HG03565 (cell line): Measurements from ENCODE around the gene CIAO3.

Experiments used
- ATAC-seq: cut with Tn5 transposase; IDR thresholded peaks from one replicate; pipeline ENCODE4 v1.9.1; 2021; ENCODE audit warnings: mild to moderate bottlenecking, moderate library complexity; ENCODE audit not compliant: unreplicated experiment

CIAO3 gene

DNA sequence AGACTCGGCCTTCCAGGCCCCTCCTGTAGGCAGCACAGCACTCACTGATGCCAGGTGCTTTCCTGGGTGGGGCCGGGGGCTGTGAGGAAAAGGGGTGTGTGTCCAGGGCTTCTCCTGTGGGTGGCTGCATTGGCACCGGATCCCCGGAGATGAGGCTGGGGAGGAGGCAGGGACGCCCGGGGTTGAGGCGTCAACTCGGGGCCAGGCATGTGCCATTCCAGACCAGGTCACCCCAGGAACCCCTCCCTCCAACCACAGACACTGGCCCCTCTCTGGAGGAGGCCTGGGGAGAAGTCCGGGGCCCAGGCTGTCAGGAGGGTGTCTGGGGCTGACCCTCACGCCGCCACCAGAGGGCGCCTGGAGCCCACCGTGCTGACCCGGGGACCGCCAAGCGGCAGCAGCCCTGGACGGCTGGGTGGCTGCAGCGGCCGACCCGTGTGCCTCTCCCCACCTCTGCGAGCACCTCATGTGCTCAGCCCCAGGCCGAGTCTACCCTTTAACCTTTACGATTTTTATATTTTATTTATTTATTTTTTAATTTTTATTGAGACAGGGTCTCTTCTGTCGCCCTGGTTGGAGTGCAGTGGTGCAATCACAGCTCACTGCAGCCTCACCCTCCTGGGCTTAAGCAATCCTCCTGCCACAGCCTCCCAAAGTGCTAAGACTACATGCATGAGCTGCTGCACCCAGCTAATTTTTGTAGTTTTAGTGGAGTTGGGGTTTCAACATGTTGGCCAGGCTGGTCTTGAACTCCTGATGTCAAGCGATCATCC is 29.1 kb downstream of the CIAO3 start:
- no peak for ATAC-seq

DNA sequence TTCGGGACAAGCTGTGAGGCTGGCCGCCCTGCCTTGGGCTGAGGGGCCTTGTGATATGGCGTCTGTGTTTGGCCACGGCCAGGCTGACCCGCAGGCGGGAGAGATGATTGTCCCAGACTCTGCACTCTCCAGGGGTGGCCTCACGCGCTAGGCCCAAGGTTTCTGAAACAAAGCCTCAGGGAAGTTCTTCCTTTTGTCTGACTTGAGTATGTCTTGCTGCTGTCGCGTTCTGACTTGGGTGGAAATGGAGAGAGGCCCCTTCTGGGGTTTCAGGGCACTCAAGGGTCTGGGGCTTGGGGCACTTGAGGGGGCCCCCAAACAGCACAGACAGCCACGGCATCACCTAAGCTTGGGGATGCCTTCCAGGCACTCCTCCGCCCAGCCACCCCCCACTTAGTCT is 29.7 kb downstream of the CIAO3 start:
- ATAC-seq: no peak

DNA sequence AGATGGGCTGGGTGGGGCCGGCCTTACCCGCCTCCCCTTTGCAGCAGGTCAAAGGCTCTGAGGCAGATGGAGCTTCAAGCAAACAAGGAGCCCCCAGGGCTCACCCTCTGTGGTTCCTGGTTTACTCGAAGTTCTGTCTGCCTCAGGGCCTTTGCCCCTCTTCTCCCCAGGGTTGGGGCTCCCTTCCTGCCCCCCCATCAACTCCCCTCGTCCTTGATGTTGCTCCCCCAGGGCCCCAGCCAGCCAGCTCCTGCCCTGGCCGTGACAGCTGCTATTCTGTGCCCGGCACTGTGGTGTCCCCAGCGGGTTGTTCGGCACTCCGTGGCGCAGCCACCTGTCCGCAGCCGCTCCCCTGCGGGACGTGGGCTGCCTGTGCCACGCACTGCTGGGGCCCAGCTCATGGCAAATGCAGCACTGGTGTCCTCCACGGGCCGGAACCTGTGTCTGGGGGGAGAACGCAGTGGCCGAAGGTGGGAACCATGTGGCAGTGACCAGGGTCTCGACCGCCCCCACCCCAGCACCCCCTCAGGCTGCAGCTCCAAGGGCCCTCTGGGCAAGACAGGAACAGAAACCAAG is 30.2 kb downstream of the CIAO3 start:
- no peak for ATAC-seq

DNA sequence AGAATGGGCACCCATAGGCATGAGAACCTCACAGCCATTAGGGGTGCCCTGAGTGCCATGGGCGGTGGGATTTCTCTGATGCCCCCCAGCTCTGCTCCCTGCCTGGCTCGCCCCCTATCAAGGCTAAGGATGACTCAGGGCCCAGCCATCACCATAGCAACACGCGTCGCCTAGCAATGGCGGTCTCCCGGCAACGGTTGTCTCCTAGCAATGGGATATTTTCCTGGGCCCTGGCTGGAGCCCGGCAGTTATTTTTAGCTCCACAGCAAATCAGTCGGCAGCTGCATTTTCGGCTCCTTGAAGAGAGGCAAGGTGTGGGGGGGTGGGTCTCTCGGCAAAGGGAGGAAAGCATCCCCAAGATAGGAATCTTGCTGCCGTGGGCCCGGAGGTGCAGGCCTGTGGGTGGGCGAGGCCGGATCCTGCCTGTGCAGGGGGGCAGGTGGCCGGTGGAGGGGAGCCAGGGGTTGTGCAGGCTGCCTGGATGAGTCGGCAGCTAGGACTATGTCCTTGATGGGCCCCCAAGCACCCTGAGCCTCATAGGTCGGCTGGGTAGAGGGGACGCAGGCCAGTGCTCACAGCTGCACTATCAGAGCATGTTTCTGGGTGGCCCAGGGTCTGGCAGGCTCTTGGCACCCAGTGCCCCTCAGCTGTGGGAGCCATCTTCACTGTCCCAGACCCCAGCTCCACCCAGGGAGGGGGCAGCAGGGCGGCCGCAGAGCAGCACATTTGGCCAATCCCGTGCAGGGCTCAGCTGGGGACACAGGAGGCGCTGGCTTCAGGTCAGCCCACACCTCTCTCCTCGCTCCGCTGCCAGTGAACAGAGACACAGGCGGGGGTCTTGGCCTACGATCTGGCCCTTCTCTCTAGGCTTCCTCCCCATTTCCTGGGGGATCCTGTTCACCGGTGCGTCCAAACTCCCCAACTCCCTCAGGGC is 31.0 kb downstream of the CIAO3 start:
- ATAC-seq: no peak

DNA sequence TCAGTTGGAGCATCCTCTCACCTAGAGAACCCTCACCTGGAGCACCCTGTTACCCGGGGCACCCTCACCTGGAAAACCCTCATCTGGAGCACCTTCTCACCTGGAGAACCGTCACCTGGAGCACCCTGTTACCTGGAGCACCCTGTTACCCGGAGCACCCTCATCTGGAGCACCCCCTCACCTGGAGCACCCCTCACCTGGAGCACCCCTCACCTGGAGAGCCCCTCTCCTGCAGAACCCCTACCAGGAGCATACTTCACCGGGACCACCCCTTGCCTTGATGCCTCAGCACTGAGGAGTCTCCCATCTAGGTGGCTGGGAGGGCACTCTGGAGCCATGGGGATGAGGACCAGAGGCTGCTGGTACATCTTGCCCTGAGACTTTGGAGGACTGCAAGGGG is 31.8 kb downstream of the CIAO3 start:
- ATAC-seq: no peak

DNA sequence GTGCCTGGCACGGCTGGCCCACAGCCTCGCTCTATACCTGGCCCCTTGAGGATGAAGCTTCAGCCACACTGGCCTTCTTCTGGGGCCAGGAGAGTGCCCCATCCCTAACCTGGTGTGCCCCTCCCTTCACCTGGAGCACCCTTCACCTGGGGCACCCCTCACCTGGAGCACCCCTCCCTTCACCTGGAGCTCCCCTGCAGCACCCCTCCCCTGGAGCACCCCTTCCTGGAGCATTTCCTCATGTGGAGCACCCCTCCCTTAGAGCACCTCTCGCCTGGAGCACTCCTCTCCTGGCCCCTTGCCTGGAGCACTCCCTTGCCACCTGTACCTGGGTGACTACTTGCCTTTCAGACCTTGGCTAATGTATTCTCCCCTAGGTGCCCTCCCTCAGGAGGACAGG is 32.8 kb downstream of the CIAO3 start:
- ATAC-seq: no peak

DNA sequence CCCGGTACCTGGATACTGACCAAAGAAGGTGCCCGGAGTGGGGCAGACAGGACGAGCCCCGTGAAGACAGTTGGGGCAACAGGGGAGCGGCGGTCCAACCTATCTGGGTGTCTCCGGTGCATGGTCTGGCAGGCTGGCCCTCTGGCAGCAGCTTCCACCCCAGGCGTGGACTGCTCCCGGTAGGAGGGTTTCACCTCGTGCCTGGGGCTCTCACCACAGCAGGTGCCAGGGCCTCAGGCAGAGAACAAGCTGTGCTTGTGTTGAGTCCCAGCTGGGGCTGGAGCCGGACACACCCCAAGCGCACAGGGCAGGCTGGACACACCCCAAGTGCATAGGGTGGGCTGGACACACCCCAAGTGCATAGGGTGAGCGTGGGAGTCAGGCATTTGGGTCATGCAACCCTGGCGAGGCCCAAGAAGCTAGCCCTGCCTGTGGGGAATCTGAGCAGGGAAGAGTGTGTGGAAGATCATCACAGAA is 33.7 kb downstream of the CIAO3 start:
- ATAC-seq: no peak

DNA sequence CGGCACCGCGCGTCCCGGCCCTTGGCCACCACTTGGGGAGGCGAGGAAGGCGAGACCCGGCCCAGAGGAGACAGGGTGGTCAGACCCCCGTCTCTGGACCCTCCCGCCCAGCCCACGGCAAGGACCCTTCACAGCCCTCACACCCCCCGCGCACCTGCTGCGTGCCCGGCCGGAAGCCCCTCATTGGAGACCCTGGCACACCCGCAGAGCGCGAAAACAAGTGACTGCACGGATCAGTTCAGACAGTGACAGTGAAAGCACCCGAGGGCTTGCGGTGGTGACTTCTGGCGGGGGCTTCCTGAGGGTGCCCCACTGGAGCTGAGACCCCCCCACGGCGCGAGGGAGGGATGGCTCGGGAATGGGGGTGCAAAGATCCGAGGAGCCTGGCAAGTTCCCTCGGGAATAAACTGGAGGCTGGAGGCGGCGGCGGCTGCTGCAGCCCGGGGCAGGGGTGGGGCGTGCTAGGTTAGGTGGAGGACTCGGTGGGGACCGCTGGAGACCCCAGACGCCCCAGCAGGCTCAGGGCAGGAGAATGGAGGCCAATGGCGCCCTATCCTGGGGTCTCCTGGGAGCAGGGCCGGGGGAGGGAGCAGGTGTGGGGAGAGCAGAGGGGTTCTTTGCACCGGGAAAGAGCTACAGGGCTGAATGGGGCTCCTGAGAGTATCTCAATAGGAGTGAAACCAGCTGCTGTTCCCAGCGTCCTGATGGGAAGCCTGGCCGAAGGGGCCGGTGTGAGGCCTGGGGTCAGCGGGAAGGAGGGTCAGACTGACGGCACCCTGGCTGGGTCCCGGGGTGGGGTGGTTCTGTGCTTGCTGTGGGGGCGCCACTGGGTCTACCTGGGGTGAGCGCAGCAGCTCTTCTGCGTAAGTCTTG is 34.4 kb downstream of the CIAO3 start:
- ATAC-seq: no peak

DNA sequence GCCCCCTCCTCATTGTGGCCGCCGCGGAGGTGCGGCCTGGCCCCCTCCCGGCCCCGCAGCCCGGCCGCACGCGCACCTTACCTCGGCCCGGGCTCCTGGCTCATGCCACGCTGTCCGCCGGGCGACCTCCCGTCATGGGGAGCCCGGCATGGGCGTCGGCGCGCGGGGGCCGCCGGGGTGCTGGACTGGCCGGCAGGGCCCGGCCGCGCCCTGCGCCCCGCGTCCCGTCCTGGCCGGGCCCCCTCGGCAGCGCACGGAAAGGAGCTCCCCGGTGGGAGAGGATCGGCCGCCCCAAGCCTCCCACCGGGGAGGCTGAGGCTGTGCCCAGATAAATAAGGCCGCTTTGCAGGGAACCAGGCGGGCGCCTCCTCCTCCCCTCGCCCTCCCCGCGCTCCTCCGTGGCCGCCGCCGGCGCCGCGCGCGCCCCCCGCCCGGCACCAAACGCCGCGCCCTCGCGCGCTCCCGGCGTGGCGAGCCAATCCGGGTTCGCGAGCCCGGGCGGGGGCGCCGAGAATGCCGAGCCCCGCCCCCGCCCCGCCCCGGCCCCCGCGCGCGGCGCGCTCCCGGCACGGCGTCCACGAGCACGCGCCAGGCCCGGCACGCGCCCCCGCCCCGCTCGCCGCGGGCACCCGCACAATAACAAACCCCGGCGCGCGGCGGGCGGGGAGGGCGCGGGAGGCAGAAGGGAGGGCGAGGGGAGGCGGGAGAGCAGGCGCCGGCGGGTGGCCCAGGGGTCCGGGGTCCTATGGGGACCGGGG is 35.2 kb downstream of the CIAO3 start, which contains the start of gene FBXL16:
Gene FBXL16, minus strand, starts transcription at position 371 of the 758 bp plus-strand sequence. CDS start 8,396 bp downstream, outside the sequence.
- no peak for ATAC-seq

DNA sequence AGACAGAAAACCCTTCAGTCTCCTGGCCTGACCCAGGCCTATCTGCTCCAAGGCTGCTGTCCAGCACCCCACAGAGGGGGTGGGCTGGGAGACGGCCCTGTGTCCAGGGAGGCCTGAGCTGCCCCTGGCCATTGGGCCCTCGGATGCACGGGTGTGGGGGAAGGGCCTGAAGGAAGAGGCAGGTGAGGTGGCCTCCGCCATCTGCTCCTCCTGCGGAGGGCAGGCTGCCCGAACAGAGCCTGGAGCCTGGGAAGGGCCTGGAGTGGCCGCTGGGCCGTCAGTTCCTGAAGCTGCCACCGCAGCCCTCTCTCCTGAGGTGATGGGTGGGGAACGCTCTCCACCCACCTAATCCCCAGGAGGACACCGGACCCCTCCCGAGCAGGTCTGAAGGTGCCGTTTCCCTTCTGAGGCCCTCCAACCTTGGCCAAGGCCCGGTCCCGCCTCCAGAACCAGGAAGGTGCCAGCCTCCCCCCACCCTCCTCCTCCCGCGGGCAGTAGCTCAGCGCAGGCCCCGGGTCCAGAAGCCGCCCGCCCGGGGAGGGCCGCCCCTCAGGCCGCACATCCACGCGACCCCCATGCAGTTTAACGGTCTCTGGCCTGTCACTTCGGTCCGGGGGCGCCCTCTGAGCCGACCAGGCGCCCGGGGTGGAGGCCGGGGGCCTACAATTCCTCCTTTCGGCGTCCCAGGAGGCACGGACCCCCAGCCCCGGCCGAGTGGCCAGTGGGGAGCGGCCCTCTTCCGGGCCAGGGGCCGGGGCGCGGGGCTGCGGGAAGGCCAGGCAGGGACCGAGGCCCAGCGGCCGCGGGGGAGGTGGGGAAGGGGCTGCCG is 36.0 kb downstream of the CIAO3 start:
- ATAC-seq: no peak

DNA sequence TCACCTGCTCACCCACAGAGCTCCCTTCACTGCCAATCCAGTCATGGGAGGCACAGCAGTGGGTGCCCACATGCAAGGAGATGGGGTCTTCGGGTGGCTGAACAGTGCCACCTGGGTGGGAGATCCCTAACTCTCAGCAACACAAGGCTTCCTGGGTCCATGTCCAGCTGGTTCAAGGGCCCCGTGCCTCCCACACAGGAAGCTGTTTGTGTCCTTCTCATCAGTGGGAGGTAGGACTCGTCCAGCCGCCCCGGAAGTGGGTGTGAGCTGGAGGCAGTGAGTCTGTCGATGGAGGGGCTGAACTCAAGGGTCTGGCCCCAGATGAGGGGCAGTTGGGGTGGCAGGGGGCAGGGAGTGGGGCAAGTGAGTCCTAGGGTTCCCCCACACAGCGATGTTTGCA is 36.8 kb downstream of the CIAO3 start:
- no peak for ATAC-seq

DNA sequence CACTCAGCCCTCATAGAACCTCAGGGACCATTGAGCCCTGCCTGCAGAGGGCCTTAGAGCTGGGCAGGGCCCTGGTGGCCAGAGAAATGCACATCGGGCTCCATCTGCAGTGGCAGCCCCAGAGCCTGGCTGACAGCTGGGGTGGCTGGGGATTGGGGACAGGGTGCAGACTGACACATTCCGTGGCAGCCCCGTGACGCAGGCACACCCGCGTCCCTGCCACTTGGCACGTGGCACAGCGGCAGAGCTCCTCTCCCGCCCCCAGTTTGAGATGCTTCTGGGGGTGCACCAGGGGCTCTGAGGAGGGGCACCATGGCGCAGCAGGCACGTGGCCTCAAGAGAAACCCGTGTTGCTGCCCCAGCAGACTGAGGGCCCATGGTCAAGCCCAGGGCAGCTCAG is 37.4 kb downstream of the CIAO3 start:
- ATAC-seq: no peak

DNA sequence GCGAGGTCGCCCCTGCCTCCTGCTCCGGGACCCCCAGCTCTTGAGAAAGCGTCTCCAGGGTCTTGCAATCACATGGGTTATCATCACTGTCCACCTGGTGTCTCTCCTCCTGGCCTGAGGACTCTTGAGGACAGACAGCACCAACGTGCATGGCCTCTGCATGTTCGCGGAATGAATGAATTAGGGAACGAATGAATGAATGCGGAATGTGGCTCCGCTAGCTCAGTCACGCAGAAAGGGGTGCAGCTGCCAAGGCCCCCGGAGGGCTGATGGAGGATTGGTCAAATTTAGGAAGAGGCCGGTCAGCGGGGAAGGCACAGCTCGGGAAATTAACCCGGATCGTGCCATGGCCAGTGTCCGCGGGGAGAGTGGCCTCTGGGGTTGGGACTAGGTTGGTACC is 38.5 kb downstream of the CIAO3 start:
- no peak for ATAC-seq

DNA sequence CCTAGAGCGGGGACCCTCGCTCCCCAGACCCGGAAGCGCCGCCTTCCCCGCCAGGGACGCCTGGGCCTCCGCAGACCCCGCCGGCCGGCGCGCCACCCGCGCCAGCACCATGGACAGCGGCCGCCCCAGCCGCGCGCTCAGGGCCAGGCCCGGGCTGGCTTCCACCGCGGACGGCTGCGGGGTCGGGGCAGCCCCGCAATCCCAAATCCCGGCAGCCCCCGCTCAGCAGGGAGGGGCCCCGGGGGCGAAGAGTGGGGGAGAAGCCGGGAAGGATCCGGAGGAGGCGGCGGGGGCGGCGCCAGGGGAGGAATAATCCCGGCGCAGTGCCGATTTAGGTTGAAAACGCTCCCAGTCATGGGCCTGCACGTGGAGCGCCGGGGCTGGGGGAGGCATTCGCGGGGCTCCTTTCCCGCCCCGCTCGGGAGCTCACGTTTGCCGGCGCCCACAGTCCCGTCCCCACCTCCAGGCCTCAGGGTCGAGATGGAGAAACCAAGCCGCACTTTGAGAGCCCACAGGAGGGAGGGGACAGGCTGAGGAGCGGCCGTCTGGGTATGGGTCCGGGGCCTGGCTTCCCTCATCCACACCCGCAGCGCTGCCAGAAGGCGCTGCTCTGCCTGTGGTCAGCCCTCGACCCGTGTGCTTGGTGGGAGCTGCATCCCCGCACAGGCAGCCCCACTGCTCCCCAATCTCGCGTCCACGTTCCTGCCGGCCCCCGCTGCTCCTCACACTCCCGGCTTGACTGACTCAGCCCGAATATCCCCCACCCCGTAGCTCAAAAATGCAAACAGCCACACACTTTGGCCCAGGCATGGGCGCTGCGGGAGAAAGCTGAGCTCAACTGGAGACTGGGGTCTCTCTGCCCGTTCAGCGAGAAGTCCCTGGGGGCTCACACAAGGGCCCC is 39.9 kb downstream of the CIAO3 start:
- ATAC-seq: no peak

DNA sequence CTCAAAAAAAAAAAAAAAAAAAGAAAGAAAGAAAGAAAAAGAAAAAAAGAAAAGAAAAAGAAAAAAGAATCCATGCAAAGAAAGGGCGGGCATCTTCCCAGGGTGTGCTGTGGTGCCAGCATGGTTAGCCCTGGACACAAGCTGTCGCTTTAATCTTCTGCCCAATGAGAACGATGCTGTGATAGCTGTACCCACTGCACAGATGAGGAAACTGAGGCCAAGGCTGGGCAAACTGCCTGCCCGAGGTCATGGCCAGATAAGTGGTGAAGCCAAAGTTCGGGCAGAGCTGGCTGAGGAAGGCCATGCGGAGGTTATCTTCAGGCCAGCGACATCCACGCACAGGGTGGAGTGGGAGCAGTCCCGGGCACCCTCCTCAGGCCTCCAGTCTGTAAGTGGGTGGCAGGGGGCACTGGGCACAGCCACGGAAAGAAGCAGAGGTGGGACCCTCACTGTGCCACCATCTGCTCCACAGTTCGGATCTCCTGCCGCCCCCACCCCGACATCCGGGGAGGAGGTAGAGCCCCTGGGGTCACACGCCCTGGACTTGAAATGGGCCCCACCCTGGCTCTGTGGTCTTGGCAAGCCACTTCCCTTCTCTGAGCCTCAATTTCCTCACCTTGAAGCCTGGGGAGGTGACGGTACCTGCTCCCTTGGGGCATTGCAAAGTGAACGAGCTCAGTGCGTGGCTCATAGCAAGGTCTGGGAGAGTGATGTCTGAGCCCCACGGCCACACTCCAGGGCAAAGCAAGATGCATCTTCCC is 41.7 kb downstream of the CIAO3 start:
- ATAC-seq: no peak

DNA sequence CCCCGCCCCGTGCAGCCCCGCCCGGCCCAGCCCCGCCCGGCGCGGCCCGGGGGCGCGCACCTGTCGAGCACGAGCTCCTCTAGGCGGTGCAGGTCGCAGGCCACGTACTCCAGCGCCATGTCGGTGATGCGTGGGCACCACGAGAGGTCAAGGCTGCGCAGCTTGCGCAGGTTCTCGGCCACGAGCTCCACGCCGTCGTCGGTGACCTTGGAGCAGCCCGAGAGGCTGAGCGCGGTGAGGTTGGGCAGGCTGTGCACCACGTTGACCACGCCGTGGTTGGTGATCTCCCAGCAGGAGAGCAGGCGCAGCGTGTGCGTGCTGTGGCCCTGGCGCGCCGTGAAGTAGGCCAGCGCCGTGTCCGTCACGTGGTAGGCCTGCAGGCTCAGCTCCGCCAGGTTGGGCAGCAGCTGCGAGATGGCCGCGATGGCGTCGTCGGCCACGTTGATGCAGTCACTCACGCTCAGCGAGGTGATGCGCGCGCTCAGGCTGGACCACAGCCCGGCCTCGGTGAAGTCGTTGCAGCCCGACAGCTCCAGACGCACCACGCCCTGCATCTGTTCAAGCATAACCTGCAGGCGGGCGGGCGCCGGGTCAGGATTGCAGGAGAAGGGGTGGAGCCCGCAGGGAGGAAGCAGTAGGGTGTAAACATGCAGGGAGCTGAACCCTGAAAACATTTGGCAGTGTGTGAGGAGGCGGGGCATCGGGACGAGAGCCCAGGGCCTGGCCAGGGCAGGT is 45.3 kb downstream of the CIAO3 start:
- no peak for ATAC-seq
